Measurements from ENCODE around the gene S100A2. TPM values are rescaled to one million over a fixed set of nuclear protein-coding genes. Genes with fewer than 3 reads are reported as not detected.

S100A2 gene
- total and polyA plus RNA-seq, 2 donors (not counting 3 experiments of a cell fraction or from before 2014, with no cell fraction given): 4.0 to 4.3 TPM

DNA sequence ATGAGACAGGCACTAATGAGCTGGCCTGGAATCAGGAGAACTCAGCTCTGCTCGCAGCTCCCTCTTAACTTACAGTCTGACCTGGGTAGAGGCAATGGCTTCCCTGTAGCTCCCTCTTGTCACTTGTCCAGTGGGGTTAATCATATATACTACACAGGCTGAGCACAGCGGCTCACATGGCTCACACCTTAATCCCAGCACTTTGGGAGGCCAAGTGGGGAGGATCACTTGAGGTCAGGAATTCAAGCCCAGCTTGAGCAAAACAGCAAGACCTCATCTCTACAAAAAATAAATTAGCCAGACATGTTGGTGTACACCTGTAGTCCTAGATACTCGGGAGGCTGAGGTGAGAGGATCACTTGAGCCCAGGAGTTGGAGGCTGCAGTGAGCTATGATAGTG, 34.0 kb downstream of the S100A2 start:
- BruUV-seq (replicated peaks): no TSS peak
- dilution Hi-C loops (cut with MboI; ENCODE audit: extremely low pct_ligation_motif_present, low sequenced_read_pairs) (no loop called here), intact Hi-C loops (cut with micrococcal nuclease) (no loop called here)
- H3K9ac ChIP-seq (replicated peaks; ENCODE audit: extremely low read depth, insufficient read depth, low read length): no peak overlapping the region
- TF ChIP-seq POLR2AphosphoS5 (IDR thresholded peaks at IDR 0.05; ENCODE audit: insufficient read depth, low read depth, low read length) (no peak), MYC (IDR thresholded peaks at IDR 0.05; ENCODE audit: low read depth, low read length) (no peak), JUN (IDR thresholded peaks at IDR 0.05; ENCODE audit: borderline replicate concordance, insufficient read depth, insufficient read length, low read depth) (no peak), POLR2A (IDR thresholded peaks at IDR 0.05; ENCODE audit: low read depth, low read length) (no peak), GATA2 (IDR thresholded peaks at IDR 0.05; ENCODE audit: insufficient read depth, insufficient read length, low read depth, low read length) (no peak), EZH2 (IDR thresholded peaks at IDR 0.05; ENCODE audit: borderline replicate concordance, low read depth, low read length, severe bottlenecking) (no peak), FOS (IDR thresholded peaks at IDR 0.05; ENCODE audit: borderline replicate concordance, insufficient read depth, low read length) (no peak)
- TF ChIP-seq, protein P1, sequence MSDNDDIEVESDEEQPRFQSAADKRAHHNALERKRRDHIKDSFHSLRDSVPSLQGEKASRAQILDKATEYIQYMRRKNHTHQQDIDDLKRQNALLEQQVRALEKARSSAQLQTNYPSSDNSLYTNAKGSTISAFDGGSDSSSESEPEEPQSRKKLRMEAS (IDR thresholded peaks at IDR 0.05; ENCODE audit: insufficient read depth, insufficient read length): no peak
- TF ChIP-seq, protein P2, sequence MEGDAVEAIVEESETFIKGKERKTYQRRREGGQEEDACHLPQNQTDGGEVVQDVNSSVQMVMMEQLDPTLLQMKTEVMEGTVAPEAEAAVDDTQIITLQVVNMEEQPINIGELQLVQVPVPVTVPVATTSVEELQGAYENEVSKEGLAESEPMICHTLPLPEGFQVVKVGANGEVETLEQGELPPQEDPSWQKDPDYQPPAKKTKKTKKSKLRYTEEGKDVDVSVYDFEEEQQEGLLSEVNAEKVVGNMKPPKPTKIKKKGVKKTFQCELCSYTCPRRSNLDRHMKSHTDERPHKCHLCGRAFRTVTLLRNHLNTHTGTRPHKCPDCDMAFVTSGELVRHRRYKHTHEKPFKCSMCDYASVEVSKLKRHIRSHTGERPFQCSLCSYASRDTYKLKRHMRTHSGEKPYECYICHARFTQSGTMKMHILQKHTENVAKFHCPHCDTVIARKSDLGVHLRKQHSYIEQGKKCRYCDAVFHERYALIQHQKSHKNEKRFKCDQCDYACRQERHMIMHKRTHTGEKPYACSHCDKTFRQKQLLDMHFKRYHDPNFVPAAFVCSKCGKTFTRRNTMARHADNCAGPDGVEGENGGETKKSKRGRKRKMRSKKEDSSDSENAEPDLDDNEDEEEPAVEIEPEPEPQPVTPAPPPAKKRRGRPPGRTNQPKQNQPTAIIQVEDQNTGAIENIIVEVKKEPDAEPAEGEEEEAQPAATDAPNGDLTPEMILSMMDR (IDR thresholded peaks at IDR 0.05; ENCODE audit: extremely low read depth in 1 of 2, insufficient read depth in 1 of 2, low read depth in 1 of 2, low read length in 2 of 2): no peak
- FAIRE-seq (no peak), DNase-seq (ENCODE audit: low read depth, low spot score) (no peak)
- H3K4me1 ChIP-seq (ENCODE audit: control insufficient read depth, extremely low read depth, insufficient read depth, low read length): peaks cover 42% of the 10 kb centered on the region
- H4K20me1 ChIP-seq (replicated peaks; ENCODE audit: control insufficient read depth, extremely low read depth, insufficient read depth, low read length): no peaks in the 10 kb centered on the region
- no peak overlapping the region for H3K27ac ChIP-seq (ENCODE audit: insufficient read depth, low read depth, low read length)
- CTCF ChIA-PET: interaction anchor here (0.9 to 5.8 kb wide), 14 partner anchors 8 to 176 kb away, joined by 3 to 216 read pairs (median 12); partner anchors contain the start of genes CHTOP, S100A1, S100A13 and S100A2
- peak overlapping the region; percentile 50 for H3K4me2 ChIP-seq (ENCODE audit: insufficient read depth, low read length)
- H3K36me3 ChIP-seq (ENCODE audit: control insufficient read depth in 2 of 2, extremely low read depth in 1 of 2, insufficient read depth in 2 of 2, low read length in 2 of 2): no peaks in the 10 kb centered on the region
- POLR2A ChIA-PET: interaction anchor here (0.8 to 3.0 kb wide), 4 partner anchors 11 to 37 kb away, joined by 3 to 14 read pairs (median 3); partner anchors contain the start of gene S100A4
- no peaks in the 10 kb centered on the region for H3K27me3 ChIP-seq (ENCODE audit: control insufficient read depth in 2 of 2, insufficient read depth in 2 of 2, low read length in 2 of 2)
- no peak overlapping the region for H2AFZ ChIP-seq (ENCODE audit: low read depth, low read length)
- peaks cover 15% of the 10 kb centered on the region for H3K79me2 ChIP-seq (ENCODE audit: control insufficient read depth, insufficient read depth, low read length)
- H3K4me3 ChIP-seq (replicated peaks in 1 of 3; ENCODE audit: insufficient read depth in 1 of 3, low read depth in 1 of 3, low read length in 3 of 3): no peak overlapping the region
- H3K9me3 ChIP-seq (replicated peaks; ENCODE audit: control insufficient read depth, insufficient read depth, low read length): no peaks in the 10 kb centered on the region
- H3K9me1 ChIP-seq (replicated peaks; ENCODE audit: control insufficient read depth, extremely low read depth, insufficient read depth, low read length): no peaks in the 10 kb centered on the region
